ENCODE data around the gene AK8.

Gene AK8

DNA sequence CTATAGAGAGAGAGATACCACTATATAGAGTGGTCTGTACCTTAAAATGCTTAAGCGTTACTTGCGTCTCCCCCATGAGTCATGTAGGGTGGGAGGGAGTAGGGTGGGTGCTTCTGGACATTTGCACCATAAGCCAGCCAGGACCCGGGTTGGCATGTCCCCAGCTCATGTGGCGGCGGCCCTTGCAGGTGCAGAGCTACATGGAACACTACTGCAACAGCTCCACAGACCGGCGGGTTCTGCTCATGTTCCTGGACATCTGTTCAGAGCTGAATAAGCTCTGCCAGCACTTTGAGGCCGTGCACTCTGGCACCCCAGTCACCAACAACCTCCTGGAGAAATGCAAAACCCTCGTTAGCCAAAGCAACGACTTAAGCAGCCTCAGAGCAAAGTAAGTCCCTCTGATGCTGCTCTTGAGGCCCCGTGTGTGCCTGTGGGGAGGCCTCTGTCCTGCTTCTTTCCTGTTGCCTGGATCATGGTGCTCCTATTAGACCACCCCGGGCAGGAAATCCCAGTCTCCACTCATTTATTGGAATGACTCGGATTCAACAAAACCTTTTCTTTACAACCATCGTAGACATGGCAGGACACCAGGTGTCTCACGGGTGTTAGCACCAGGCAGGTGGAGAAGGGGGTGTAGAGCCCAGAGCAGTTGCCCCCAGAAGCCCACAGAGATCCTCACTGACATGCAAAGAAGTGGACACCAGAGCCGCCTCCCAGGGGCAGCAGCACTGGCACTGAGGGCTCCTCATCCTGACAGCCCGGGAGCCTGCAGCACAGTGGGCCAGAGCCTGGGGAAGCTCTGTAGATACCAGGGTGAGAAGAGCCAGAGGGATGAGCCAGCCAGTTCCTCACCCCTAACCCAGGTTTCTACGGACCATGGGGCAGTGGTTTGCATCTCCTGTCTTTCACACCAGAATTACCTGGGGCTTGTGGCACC is 9.4 kb upstream of the AK8 start:
- DNase-seq (ENCODE audit: low read depth in 3 of 3), result no peak

DNA sequence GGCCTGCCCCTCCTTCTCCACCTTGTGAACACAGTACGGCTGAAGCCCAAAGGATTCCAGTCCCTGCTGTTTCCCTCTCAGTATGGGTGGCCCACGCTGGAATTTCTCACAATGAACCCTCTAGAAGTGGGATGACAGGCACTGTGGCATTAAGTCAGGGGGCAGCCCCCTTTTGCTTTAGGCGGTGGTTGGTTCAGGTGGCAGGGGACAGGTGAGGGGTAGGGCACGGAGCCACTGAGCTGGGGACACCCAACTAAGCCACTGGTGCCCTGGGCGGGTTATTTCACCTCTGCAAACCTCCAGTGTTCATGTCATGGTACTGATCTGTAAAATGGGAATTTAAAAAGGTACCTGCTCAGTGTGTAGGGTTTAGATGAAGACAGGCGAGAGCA is 8.2 kb upstream of the AK8 start:
- no peak for DNase-seq (ENCODE audit: low read depth in 3 of 3)

DNA sequence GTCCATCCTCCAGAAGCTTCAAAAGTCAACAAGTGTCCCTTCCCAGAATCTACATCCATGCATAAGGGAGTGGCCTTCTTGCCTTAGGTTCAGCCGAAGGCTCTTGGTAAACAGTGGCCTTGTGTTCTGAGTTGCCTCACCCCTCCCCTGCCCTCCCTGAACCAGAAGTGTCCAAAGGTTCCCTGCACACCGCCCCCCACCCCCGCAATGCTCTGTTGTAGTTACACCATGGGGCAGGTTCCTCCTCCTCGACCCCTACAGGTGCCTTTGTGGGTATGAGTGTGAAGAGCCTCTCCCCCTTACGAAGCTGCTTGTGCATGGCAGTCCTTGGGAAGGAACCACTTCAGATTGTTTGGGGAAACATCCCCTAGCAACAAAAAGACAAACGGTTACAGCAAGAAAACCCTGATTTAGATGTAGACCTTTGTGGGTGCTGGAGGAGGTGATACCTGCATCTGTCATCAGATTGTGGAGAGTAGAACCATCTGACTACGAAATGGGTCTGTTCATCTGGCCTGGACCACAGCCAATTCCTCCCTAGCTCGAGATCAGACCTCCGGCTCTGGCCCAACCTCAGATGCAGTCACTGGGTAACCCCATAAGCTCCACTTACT is 7.7 kb upstream of the AK8 start:
- no peak for DNase-seq (ENCODE audit: low read depth in 3 of 3)

DNA sequence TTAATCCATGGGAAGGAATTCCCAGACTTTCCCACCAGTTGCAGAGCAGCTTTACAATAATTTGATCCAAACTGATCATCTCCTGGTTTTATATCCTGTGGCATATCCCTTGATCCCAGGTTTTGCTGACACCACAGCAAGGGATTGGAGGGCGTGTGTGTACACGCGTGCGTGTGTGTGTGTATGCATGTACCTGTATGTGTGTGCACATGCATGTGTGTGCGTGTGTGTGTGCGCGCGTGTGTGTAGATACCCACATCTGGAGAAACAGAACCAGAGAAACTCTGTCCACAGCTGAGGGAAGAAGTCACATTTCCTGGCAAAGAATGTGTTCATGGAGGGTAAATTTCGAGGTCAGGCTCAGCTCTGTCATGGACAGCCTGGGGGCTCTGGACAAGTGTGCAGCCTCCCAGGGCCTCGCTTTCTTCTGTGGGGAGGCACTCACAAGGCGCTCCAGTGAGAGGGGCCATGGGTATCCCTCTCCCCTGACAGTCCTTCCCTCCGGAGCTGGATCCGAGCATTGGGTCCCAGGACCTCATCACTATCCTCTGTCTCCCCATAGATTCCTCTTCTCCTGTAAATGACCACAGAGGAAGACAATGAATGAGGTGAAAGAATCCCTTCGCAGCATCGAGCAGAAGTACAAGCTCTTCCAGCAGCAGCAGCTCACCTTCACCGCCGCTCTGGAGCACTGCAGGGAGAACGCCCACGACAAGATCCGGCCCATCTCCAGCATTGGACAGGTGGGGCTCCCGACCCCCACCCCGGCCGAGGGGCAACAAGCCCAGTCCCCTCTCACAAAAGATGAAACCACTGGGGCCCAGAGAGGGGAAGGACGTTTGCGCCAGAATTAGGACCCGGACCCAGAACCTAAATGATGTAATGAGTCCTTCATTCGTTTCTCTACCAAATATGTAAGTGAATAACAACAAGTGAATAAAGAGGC is 5.5 kb upstream of the AK8 start:
- DNase-seq (ENCODE audit: low read depth in 3 of 3), result no peak

DNA sequence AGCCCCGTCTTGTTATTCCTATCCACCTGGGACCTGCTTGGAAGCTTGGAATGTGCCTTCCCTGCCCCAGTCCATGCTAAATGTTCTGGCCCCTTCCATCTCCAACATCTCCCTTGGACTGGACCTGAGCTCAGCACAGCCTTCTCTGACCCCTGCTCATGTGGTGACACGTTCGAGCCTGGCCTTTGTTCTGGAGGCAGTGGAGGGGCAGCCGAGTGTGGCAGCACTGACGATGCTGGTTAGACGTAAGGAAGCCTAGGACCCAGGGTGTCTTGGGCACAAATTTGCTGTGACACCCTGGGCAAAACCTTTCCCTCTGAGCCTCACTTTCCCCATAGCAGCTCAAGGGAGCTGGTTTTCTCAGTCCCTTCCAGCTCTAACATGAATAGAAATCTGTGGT is 4.5 kb upstream of the AK8 start:
- DNase-seq (ENCODE audit: low read depth in 3 of 3), result no peak

DNA sequence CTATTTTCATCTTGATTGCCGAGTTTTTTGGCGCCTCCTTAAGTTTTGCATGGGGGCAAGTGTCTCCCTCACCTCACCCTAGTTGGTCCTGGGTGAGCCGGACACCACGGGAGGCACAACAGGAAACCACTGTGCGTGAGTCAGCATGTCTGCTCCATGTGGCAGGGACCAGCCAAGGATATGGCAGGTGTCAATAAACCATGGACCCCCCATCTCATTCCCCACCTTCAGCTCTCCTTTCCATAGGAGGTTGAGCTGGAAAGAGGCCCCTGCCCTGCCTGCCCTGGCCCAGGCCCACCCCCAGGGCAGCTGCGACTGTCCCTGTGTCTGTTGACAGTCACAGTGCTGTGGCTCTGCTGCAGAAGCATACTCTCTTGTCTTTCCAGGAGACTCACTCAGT is 3.7 kb upstream of the AK8 start:
- no peak for DNase-seq (ENCODE audit: low read depth in 3 of 3)

DNA sequence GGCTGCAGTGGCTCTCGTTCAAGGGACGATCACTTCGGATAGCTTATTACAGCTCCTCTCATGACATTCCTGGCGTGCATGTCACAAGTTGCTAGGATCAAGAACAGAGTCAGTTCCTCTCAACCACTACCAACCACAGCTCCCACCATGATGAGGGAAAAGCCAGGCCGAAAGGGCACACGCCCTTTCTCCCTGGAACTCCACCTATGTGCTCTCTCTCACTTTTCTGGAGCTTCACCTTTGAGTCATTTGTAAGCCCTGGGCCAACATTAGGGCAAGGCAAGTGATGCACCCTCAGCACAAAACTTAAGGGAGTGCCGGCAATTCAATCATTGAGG is 2.2 kb upstream of the AK8 start:
- no peak for DNase-seq (ENCODE audit: low read depth in 3 of 3)

DNA sequence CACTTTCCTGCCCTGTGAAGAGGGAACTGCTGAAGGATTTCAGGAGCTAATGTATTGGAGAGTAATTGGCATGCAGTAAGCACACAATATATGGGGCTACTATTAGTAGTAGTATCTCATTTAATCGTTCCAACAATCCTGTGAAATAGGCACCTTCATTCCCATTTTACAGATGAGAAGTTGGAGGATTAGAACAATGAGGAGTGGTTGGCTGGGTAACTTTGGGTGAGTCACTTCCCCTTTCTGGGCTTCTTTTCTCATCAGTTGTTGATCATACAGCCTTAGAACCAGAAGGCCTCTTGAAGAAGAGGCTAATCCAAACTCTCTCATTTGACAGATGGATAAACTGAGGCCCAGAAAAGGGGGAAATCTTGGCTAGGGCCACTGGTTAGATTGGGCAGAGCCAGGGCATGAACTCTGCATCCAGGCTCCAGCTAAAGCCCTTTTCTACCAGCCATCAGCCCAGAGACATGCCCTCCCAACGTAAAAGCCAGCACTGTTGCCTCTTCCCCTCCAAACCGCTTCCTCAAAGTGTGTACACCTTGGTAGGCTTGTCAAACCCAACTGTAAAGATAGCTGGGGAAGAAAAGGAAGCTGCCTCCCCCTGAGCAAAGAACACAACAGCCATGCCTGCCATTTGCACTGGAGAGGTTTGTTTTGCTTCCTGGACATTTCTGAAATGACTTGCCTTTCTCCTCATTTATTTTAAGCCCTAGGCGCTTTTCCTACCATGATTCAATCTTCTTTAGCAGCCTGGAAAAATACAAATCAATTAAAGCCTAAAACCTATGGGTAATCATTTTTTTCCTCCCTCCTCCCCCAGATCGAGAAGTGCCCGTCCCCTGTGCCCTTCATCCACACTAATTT is 1.6 kb upstream of the AK8 start:
- no peak for DNase-seq (ENCODE audit: low read depth in 3 of 3)

DNA sequence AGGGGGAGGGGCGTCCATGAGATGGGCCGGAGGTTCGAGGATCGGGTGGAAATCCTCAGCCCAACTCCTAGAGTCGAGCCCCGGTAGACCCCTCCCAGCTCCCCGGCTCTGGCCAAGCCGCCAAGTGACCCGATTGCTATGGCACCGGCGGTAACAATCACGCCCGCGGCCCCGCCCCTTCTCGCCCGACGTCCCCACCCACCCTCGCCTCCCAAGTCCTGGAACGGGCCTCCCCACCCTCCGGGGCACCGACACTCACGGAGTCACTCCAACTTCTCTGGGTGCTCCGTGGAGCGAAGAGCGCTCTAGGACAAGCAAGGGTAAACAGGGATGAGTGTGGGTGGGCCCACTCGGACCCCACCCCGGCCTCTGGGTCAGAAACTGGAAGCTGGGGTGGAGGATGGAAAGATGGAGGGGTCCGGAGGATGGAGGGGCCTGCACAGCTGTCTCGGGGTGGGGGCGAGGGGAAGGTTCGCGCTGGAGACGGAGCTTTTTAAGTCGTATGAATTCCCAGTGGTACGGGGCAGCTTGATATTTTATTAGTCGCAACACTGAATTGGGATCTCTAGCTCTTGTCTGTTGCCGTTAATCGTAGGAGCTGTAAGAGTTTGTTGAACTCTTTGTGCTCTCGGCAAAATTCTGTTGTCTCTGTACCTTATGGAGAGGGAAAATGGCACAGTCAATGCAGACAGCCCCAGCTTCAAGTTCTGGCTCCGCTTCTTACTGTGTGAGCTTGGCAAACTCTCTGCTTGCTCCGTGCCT is 792 bp upstream of the AK8 start, which contains the start of gene SPACA9:
TSS of gene SPACA9 (plus strand) at position 204 of the 762 bp plus-strand sequence. CDS start 5,050 bp downstream, outside the sequence.
- peak; percentile 2 to 12 (median 9) for DNase-seq (ENCODE audit: low read depth in 3 of 3)

DNA sequence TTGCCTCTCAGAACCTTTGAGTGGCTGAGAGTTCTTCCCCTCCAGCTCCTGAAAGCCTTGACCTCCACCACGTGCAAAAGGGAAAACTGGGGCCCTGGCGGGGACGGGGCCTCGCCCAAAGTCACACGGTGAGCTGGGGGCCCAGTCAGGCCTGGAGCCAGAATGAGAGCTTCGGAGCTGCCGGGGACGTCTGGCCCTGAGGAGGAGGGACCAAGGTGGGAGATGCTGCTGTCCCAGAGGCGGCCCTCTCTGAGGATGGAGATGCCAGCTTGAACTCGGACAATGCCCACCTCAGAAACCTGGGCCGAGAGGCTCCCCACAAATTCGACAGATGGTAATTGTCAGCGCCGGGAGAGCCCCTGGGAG is 643 bp downstream of the AK8 start:
- no peak for DNase-seq (ENCODE audit: low read depth in 3 of 3)

DNA sequence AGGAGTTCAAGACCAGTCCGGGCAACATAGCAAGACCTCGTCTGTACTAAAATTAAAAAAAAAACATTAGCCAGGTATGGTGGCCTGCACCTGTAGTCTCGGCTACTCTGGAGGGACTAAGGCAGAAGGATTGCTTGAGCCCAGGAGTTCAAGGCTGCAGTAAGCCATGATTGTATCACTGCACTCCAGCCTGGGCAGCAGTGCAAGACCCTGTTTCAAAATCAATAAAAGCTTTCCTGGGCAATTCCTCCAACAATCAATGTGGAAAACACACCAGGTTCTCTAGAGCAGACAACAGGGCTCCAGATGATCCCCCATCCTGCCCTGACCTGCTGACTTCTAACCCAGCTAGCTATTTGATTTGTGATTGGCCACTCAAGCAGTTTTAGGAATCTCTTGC is 1.2 kb downstream of the AK8 start:
- no peak for DNase-seq (ENCODE audit: low read depth in 3 of 3)

DNA sequence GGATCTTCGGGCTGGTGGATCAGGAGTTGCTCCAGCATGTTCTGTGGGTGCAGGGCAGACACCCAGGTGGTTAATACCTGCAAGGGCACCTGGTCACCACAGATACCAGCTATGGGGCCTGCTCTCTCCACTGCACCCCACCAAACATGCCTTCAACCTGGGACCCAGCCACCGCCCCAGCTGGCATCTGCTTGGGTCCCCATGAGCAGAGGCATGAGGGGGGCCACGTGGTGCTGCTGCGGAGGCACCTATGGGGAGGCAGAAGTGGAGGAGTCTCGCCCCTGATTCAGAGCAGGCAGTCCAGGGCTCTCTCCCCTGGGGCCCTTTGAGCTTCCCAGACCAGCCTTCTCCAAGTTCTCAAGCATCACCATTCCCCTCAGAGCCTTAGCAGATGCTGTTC is 2.9 kb downstream of the AK8 start:
- DNase-seq (ENCODE audit: low read depth in 3 of 3), result no peak

DNA sequence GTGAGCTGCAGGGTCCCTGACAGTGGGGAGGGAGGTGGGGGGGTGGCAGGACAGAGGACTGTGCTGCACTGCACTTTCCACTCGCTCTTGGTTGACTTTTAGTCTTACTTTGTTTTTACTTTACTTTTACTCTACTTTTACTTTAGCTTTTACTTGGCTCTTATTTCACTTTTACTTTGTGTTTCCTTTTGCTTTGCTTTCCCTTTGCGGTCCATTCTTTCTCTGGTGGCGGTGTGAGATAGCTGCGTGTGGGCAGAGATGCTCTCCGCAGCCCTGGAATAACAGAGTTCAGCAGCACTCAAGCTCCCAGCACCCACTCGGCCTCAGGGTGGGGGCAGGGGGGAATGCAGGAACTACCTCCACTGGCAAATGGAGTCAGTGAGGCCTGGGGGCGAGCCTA is 4.7 kb downstream of the AK8 start:
- no peak for DNase-seq (ENCODE audit: low read depth in 3 of 3)

DNA sequence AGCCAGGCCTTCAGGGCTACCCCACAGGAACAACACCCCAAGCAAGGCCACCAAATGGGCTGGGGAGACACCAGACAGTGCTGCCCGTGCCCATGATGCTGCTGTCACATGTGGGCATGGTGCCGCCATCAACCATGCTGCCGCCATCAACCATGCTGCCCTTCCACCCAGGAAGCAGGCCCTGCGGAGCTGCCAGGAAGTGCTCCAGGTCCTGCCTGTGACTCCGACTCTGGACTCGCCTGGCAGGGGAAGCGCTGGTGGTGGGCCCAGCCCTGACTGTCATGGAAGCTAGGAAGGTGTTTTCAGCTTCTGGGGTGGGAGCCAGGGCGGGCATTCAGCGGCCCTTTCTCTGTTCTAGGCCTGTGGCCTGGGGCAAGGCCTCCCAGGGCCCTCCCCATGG is 8.8 kb downstream of the AK8 start:
- DNase-seq (ENCODE audit: low read depth in 3 of 3), result no peak

DNA sequence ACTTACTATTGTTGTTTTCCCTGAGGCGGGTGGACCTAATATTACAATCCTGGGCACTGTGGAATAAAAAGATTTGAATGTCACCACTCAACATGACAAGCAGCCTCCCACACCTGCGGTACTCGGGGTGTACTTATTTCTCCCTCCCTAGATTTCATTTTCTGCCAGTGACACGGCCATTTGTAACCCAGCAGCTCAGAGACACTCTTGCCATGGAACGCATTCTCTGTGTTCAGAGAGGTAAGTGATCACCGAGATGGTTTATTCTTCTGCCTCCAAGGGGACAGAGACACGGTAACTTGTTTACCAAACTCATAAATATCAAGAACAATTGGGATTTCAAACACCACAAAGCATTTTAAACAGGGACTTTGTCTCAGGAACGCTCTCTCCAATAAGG is 11.2 kb downstream of the AK8 start:
- no peak for DNase-seq (ENCODE audit: low read depth in 3 of 3)

DNA sequence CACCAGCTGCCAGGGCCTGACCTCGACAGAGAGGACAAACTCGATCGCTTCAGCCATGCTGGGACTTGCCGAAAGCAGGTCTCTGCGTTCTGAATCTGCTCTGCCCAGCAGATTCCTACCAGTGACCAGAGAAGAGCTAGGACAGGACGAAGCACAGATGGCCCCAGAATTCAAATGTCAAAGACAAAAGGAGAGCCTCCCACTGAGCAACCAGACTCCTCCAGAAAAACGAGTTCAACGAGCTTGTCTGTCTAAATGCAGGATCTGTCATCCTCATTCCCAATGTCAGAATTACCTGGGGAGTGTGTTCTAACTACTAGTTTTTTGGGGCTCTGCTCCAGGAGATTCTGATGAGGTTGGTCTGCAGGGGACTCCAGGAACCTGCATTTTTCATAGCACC is 13.4 kb downstream of the AK8 start:
- no peak for DNase-seq (ENCODE audit: low read depth in 3 of 3)

DNA sequence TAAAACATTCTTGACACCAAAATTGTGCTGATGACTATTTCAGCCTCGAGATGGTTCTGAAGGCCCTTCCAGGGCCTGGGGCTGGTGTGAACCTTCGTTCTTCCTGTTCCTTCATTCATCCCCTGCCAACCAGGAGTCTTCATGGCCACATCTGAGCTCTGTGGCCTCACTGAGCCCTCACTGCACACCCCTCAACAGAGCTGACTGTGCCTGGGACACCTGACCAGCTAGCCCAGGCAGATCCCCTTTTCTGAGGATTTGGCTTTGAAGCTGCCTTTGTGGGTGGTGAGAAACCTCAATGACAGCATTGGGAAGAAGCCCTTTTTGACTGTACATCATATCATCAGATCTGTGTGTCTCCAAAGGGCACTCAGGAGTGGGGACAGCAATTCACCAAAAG is 13.8 kb downstream of the AK8 start:
- no peak for DNase-seq (ENCODE audit: low read depth in 3 of 3)

DNA sequence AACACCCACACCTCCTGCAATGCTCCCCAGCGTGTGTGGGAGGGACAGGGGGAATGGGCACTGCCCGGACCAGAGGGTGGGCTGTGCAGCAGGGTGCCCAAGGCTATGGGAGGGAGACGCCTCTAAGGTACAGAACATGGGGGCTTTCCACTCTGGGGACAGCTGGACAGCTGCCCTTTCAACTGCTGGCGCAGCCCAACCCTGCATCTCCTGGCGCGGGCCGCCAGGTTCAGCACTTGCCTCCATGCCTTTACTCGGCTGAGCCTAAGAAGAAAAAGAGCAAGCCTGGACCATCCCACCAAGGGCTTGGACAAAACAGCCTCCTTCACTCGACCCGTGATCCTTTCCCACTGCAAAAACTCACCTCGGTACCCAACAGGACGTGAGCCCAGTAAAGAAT is 15.0 kb downstream of the AK8 start:
- no peak for DNase-seq (ENCODE audit: low read depth in 3 of 3)

DNA sequence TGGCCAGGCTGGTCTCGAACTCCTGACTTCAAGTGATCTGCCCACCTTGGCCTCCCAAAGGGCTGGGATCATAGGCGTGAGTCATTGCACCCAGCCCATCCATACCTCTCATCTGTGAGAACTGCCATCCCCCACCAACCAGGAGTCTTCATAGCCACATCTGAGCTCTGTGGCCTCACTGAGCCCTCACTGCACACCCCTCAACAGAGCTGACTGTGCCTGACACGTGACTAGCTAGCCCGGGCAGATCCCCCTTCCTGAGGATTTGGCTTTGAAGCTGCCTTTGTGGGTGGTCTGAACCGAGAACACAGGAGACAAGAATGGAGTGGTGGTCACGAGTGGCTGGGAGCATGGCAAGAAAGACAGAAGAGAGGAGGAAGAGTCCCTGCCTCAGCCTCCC is 15.6 kb downstream of the AK8 start:
- no peak for DNase-seq (ENCODE audit: low read depth in 3 of 3)

DNA sequence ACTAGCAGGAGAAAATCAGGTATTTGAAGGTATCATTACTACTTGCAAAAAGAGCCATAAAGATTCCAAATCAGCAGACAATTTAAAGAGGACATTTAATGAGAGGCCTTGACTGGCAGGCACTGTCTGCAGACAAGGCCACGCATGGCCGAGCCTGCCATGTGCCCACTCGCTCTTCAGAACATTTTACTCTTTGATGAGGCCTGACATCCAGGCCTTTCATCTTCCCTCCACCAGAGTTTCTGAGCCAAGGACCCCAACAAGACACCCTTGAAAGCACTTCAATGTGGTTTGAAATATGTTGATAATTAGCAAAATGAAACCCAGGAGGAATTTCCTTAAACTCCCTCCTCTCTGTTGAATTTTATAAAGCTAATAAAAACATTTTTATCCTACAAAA is 16.4 kb downstream of the AK8 start:
- DNase-seq (ENCODE audit: low read depth in 3 of 3), result no peak

DNA sequence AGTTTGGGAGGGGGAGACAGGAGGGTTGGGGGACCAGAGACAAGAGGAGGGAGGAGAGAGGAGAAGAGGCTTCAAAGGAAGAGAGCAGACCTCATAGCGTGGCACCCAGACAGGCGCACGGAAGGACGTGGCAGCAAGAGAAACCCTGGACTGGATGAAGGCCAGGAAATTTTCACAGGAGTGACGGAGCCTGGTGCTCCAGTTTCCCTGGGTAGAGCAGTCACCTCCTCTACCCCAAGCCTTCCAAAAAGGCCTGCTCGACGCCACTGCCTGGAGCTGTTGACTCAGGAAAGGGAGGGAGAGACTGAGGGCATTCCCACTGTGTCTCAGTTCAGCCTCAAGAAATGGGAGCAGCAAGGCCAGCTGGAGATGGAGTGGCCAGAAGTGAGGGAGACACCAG is 19.3 kb downstream of the AK8 start:
- DNase-seq (ENCODE audit: low read depth in 3 of 3), result no peak
